ENCODE measurements around the gene QDPR.

GRCh38 chr4:17468619-17469221 lies 43.2 kb downstream of the QDPR start:
- TF ChIP-seq, protein P1, sequence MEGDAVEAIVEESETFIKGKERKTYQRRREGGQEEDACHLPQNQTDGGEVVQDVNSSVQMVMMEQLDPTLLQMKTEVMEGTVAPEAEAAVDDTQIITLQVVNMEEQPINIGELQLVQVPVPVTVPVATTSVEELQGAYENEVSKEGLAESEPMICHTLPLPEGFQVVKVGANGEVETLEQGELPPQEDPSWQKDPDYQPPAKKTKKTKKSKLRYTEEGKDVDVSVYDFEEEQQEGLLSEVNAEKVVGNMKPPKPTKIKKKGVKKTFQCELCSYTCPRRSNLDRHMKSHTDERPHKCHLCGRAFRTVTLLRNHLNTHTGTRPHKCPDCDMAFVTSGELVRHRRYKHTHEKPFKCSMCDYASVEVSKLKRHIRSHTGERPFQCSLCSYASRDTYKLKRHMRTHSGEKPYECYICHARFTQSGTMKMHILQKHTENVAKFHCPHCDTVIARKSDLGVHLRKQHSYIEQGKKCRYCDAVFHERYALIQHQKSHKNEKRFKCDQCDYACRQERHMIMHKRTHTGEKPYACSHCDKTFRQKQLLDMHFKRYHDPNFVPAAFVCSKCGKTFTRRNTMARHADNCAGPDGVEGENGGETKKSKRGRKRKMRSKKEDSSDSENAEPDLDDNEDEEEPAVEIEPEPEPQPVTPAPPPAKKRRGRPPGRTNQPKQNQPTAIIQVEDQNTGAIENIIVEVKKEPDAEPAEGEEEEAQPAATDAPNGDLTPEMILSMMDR (IDR thresholded peaks at IDR 0.05; ENCODE audit: low read length): peak; percentile 13; the same call in 1 of the 2 replicates
- TF ChIP-seq EZH2 (optimal IDR thresholded peaks at IDR 0.05; ENCODE audit: low read depth, low read length) (no peak), EZH2phosphoT487 (IDR thresholded peaks at IDR 0.05; ENCODE audit: low read length) (no peak)

All from MM.1S (cell line).